ENCODE measurements around the gene SPDEF.

Gene SPDEF

DNA sequence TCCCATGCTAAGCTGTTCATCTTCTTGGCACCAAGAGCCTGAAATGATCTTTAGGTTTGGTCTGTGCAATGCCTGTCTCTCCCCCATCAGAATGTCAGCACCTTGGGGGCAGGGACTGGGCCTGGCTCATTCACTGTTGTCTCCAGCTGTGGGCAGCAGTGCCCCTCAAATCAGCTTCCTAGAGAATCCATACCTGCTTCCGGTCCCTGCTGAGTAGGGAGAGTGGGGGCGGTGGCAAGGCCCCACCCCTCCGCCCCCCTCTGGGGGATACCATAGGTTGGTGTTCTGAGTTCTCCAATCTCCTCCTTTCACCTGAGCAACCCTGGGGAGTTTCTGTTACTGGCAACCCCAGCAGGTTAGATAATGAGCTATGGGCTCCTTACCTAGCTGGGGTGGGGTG is 19.2 kb upstream of the SPDEF start:
- WGBS (ENCODE audit: insufficient coverage) = no CpG with 5 or more reads among the region's 3 CpGs
- CTCF ChIA-PET = interaction anchor here (0.8 to 1.4 kb wide), 4 partner anchors 10 to 115 kb away, joined by 3 to 5 read pairs (median 4); no protein-coding TSS in a partner anchor
- Histone ChIP-seq H3K4me3 (ENCODE audit: control insufficient read depth in 1 of 7, extremely low read depth in 1 of 7, insufficient read depth in 4 of 7, low read depth in 2 of 7, low read length in 6 of 7) (no peak overlapping the region), H3K9me3 (ENCODE audit: control extremely low read depth in 1 of 5, control insufficient read depth in 4 of 5, insufficient read depth in 2 of 5, low read depth in 1 of 5, low read length in 4 of 5) (no peaks in the 10 kb centered on the region), H3K27ac (ENCODE audit: insufficient read depth in 1 of 2, low read depth in 1 of 2, low read length in 2 of 2, poor library complexity in 1 of 2, severe bottlenecking in 2 of 2) (no peak overlapping the region), H3K27me3 (replicated peaks in 2 of 5; ENCODE audit: control insufficient read depth in 4 of 5, insufficient read depth in 5 of 5, low read length in 4 of 5) (no peaks in the 10 kb centered on the region), H3K4me1 (ENCODE audit: control extremely low read depth in 1 of 4, control insufficient read depth in 4 of 4, insufficient read depth in 4 of 4, low read length in 3 of 4) (no peaks in the 10 kb centered on the region), H3K36me3 (ENCODE audit: control insufficient read depth in 4 of 4, insufficient read depth in 4 of 4, low read length in 3 of 4) (no peaks in the 10 kb centered on the region)
- POLR2A ChIA-PET = no interaction called here
- no peak for DNase-seq

DNA sequence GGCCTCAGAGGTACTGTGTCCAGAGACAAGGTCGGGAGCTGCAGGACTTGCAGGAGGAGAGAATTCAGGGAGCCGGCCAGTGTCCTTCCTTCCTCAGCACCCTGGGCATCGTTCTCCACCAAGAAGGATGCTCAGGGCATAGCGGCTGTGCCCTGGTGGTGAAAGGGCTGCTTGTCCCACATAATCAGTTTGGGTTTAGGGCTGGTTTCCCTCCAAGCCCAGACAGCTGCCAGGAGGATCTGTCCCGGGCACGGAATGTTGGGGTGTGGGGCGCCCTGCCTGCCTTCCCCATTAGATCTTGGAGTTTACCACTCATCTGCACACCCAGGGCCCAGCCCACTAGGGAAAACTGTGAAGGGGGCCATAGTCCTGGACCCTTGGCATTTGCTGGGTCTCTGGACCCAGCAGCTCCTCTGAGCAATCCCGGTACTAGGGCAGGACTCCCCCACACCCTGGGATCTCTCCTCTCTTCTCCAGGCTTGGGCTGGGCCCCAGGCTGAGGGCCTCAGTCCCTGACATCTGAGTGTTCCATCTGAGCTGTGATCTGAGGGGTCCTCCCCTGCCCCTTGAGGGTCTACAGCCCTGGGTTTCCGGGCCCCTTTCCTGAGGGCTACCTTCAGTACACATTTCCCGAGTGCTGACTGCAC is 18.6 kb upstream of the SPDEF start:
- POLR2A ChIA-PET = no interaction called here
- CTCF ChIA-PET = interaction anchor here (0.8 to 1.4 kb wide), 3 partner anchors 10 to 115 kb away, joined by 3 to 5 read pairs (median 3); no protein-coding TSS in a partner anchor
- Histone ChIP-seq H3K36me3 (ENCODE audit: control insufficient read depth in 4 of 4, insufficient read depth in 4 of 4, low read length in 3 of 4) (no peaks in the 10 kb centered on the region), H3K9me3 (ENCODE audit: control extremely low read depth in 1 of 5, control insufficient read depth in 4 of 5, insufficient read depth in 2 of 5, low read depth in 1 of 5, low read length in 4 of 5) (no peaks in the 10 kb centered on the region), H3K4me1 (ENCODE audit: control extremely low read depth in 1 of 4, control insufficient read depth in 4 of 4, insufficient read depth in 4 of 4, low read length in 3 of 4) (no peaks in the 10 kb centered on the region), H3K27ac (ENCODE audit: insufficient read depth in 1 of 2, low read depth in 1 of 2, low read length in 2 of 2, poor library complexity in 1 of 2, severe bottlenecking in 2 of 2) (no peak overlapping the region), H3K4me3 (ENCODE audit: control insufficient read depth in 1 of 7, extremely low read depth in 1 of 7, insufficient read depth in 4 of 7, low read depth in 2 of 7, low read length in 6 of 7) (no peak overlapping the region), H3K27me3 (replicated peaks in 2 of 5; ENCODE audit: control insufficient read depth in 4 of 5, insufficient read depth in 5 of 5, low read length in 4 of 5) (no peaks in the 10 kb centered on the region)
- 98% methylated on average over 9 of the region's 10 CpGs for WGBS (ENCODE audit: insufficient coverage)
- DNase-seq = no peak

DNA sequence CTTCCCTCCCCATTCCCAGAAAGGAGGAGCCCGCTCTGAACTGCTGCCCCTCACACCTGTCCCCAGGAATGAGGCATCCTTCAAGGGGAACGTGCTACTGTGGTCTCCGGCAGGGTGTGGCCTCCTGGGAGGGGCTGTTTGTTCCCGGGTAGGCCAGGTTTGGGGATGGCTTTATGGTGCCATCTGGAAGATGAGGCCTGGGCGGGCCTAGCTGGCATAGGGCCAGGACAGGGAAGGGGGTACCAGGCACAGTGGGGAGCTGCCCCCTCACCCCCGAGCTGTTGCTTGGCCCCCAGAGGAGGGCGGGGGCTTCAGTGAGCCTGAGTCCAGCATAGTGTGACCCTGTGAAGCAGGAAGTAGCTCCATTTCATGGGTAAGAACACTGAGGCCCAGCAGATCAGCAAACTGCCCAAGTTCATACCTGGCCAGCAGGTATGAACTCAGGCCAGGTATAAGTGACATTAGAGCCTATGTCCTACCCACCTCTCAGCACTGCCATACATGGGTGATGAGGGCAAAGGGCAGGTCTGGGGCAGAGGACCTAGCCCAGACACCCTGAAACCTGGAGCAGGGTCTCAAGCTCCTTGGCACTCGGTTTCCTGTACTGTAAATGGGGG is 17.5 kb upstream of the SPDEF start:
- WGBS (ENCODE audit: insufficient coverage) = 88% methylated on average over 6 of the region's 8 CpGs
- no peak for DNase-seq
- ChIA-PET CTCF (interaction anchor here (1.0 to 1.3 kb wide), 2 partner anchors 10 to 11 kb away, joined by 3 read pairs; no protein-coding TSS in a partner anchor), POLR2A (interaction anchor here (0.6 kb wide), 1 partner anchor 84 kb away, joined by 3 read pairs; no protein-coding TSS in a partner anchor)
- Histone ChIP-seq H3K9me3 (ENCODE audit: control extremely low read depth in 1 of 5, control insufficient read depth in 4 of 5, insufficient read depth in 2 of 5, low read depth in 1 of 5, low read length in 4 of 5) (no peaks in the 10 kb centered on the region), H3K4me1 (ENCODE audit: control extremely low read depth in 1 of 4, control insufficient read depth in 4 of 4, insufficient read depth in 4 of 4, low read length in 3 of 4) (no peaks in the 10 kb centered on the region), H3K27ac (ENCODE audit: insufficient read depth in 1 of 2, low read depth in 1 of 2, low read length in 2 of 2, poor library complexity in 1 of 2, severe bottlenecking in 2 of 2) (no peak overlapping the region), H3K27me3 (replicated peaks in 2 of 5; ENCODE audit: control insufficient read depth in 4 of 5, insufficient read depth in 5 of 5, low read length in 4 of 5) (no peaks in the 10 kb centered on the region), H3K36me3 (ENCODE audit: control insufficient read depth in 4 of 4, insufficient read depth in 4 of 4, low read length in 3 of 4) (no peaks in the 10 kb centered on the region), H3K4me3 (ENCODE audit: control insufficient read depth in 1 of 7, extremely low read depth in 1 of 7, insufficient read depth in 4 of 7, low read depth in 2 of 7, low read length in 6 of 7) (no peak overlapping the region)

DNA sequence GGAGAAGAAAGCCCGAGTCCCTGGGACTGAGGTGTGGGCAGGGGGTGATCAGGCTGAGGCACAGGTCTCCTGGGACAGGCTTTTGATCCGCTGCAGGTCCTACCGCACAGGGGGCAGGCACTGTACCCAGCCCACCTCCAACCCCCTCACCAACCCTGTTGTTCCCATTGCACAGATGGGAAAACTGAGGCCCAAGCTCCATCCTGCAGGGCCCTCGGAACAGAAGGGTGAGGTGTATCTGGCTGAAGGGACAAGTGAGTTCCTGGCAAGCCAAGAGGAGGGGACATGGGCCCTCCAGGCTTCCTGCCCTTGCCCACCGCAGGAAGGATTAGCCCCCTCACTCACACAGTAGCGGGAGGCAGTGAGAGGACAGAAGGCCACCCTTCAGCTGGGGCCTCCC is 16.5 kb upstream of the SPDEF start:
- WGBS (ENCODE audit: insufficient coverage) = no CpG with 5 or more reads among the region's 6 CpGs
- H3K4me1 ChIP-seq (ENCODE audit: control extremely low read depth in 1 of 4, control insufficient read depth in 4 of 4, insufficient read depth in 4 of 4, low read length in 3 of 4) = no peaks in the 10 kb centered on the region
- no peaks in the 10 kb centered on the region for H3K9me3 ChIP-seq (ENCODE audit: control extremely low read depth in 1 of 5, control insufficient read depth in 4 of 5, insufficient read depth in 2 of 5, low read depth in 1 of 5, low read length in 4 of 5)
- H3K36me3 ChIP-seq (ENCODE audit: control insufficient read depth in 4 of 4, insufficient read depth in 4 of 4, low read length in 3 of 4) = no peaks in the 10 kb centered on the region
- H3K27ac ChIP-seq (ENCODE audit: insufficient read depth in 1 of 2, low read depth in 1 of 2, low read length in 2 of 2, poor library complexity in 1 of 2, severe bottlenecking in 2 of 2) = no peak overlapping the region
- H3K27me3 ChIP-seq (replicated peaks in 2 of 5; ENCODE audit: control insufficient read depth in 4 of 5, insufficient read depth in 5 of 5, low read length in 4 of 5) = no peaks in the 10 kb centered on the region
- DNase-seq = no peak
- ChIA-PET POLR2A (no interaction called here), CTCF (interaction anchor here (0.7 kb wide), 1 partner anchor 153 kb away, joined by 3 read pairs; no protein-coding TSS in a partner anchor)
- no peak overlapping the region for H3K4me3 ChIP-seq (ENCODE audit: control insufficient read depth in 1 of 7, extremely low read depth in 1 of 7, insufficient read depth in 4 of 7, low read depth in 2 of 7, low read length in 6 of 7)

DNA sequence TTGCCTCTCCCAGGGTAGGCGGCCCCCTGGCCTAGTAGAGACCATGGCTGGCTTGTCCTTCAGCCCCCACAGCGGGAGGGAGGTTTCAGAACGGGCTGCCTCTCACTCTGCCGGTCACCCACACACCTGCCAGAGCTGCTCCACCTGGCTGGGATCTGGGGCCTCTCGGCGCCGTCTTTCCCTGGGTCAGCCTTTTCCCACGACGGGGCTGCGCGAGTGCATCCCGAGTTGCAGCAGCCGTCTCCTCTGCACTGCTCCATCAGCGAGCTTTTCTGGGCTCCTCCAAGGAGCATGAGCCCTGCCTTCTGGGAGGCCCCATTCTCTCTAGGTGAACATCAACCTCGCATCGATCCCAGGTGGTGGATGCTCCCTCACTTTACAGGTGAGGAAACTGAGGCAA is 15.9 kb upstream of the SPDEF start:
- H3K36me3 ChIP-seq (ENCODE audit: control insufficient read depth in 4 of 4, insufficient read depth in 4 of 4, low read length in 3 of 4) = no peaks in the 10 kb centered on the region
- ChIA-PET CTCF (no interaction called here), POLR2A (no interaction called here)
- 90% methylated on average over 14 of the region's 16 CpGs for WGBS (ENCODE audit: insufficient coverage)
- no peak overlapping the region for H3K4me3 ChIP-seq (ENCODE audit: control insufficient read depth in 1 of 7, extremely low read depth in 1 of 7, insufficient read depth in 4 of 7, low read depth in 2 of 7, low read length in 6 of 7)
- no peak for DNase-seq
- no peaks in the 10 kb centered on the region for H3K9me3 ChIP-seq (ENCODE audit: control extremely low read depth in 1 of 5, control insufficient read depth in 4 of 5, insufficient read depth in 2 of 5, low read depth in 1 of 5, low read length in 4 of 5)
- no peaks in the 10 kb centered on the region for H3K27me3 ChIP-seq (replicated peaks in 2 of 5; ENCODE audit: control insufficient read depth in 4 of 5, insufficient read depth in 5 of 5, low read length in 4 of 5)
- no peak overlapping the region for H3K27ac ChIP-seq (ENCODE audit: insufficient read depth in 1 of 2, low read depth in 1 of 2, low read length in 2 of 2, poor library complexity in 1 of 2, severe bottlenecking in 2 of 2)
- no peaks in the 10 kb centered on the region for H3K4me1 ChIP-seq (ENCODE audit: control extremely low read depth in 1 of 4, control insufficient read depth in 4 of 4, insufficient read depth in 4 of 4, low read length in 3 of 4)

DNA sequence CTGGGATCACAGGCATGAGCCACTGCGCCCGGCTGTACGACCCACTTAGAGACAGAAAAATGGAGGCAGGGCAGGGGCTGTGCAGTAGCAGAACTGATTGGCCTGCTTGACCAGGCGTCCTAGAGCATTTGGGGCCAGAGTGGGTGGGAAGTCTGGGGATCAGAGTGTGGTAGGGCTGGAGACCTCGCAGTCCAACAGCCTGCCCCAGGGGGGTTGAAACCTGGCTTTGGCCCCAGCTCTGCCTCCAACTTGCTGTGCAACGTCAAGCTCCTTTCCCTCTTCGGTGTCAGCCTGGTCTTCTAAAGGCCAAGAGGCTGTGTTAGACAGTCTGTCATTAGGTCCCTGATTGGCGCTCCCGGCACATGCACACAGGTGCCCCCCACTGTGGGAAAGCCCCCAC is 15.3 kb upstream of the SPDEF start:
- Histone ChIP-seq H3K27ac (ENCODE audit: insufficient read depth in 1 of 2, low read depth in 1 of 2, low read length in 2 of 2, poor library complexity in 1 of 2, severe bottlenecking in 2 of 2) (no peak overlapping the region), H3K27me3 (replicated peaks in 2 of 5; ENCODE audit: control insufficient read depth in 4 of 5, insufficient read depth in 5 of 5, low read length in 4 of 5) (no peaks in the 10 kb centered on the region), H3K9me3 (ENCODE audit: control extremely low read depth in 1 of 5, control insufficient read depth in 4 of 5, insufficient read depth in 2 of 5, low read depth in 1 of 5, low read length in 4 of 5) (no peaks in the 10 kb centered on the region), H3K4me1 (ENCODE audit: control extremely low read depth in 1 of 4, control insufficient read depth in 4 of 4, insufficient read depth in 4 of 4, low read length in 3 of 4) (no peaks in the 10 kb centered on the region), H3K36me3 (ENCODE audit: control insufficient read depth in 4 of 4, insufficient read depth in 4 of 4, low read length in 3 of 4) (no peaks in the 10 kb centered on the region), H3K4me3 (ENCODE audit: control insufficient read depth in 1 of 7, extremely low read depth in 1 of 7, insufficient read depth in 4 of 7, low read depth in 2 of 7, low read length in 6 of 7) (no peak overlapping the region)
- no peak for DNase-seq
- WGBS (ENCODE audit: insufficient coverage) = 99% methylated on average over 9 of the region's 9 CpGs
- ChIA-PET POLR2A (no interaction called here), CTCF (interaction anchor here (0.6 kb wide), 1 partner anchor 26 kb away, joined by 3 read pairs; no protein-coding TSS in a partner anchor)

DNA sequence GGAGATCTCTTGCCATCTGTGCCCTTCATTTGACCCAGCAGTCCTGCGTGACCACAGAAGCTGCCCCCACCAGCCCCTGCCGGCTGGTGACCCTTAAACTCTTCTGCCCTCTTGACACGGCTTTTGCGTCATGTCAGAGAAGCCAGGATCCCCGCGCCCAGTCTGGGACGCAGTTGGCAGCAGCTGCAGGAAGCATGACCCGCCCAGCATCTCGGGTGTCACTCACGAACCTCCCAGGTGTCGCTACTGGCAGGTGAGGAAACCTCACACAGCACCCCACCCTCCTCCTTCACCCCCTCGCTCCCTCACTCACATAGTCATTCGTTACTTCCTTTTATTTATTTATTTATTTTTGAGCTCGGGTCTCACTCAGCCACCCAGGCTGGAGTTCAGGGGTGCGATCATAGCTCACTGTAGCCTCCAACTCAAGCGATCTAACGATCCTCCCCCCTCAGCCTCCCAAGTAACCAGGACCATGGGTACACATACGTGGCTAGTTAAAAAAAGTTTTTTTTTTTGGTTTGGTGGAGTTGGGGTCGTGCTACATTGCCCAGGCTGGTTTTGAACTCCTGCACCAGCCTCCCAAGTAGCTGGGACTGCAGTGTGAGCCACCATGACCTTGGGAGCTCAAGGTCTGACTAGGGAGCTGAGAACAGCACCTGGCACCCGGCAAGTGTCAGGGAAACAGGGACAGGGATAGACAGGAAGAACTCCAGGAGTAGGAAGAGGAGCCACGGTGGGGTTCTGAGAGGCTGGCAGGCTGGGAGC is 14.1 kb upstream of the SPDEF start:
- no peaks in the 10 kb centered on the region for H3K4me1 ChIP-seq (ENCODE audit: control extremely low read depth in 1 of 4, control insufficient read depth in 4 of 4, insufficient read depth in 4 of 4, low read length in 3 of 4)
- no peaks in the 10 kb centered on the region for H3K27me3 ChIP-seq (replicated peaks in 2 of 5; ENCODE audit: control insufficient read depth in 4 of 5, insufficient read depth in 5 of 5, low read length in 4 of 5)
- no peaks in the 10 kb centered on the region for H3K36me3 ChIP-seq (ENCODE audit: control insufficient read depth in 4 of 4, insufficient read depth in 4 of 4, low read length in 3 of 4)
- POLR2A ChIA-PET = no interaction called here
- H3K9me3 ChIP-seq (ENCODE audit: control extremely low read depth in 1 of 5, control insufficient read depth in 4 of 5, insufficient read depth in 2 of 5, low read depth in 1 of 5, low read length in 4 of 5) = no peaks in the 10 kb centered on the region
- no peak overlapping the region for H3K27ac ChIP-seq (ENCODE audit: insufficient read depth in 1 of 2, low read depth in 1 of 2, low read length in 2 of 2, poor library complexity in 1 of 2, severe bottlenecking in 2 of 2)
- 93% methylated on average over 17 of the region's 21 CpGs for WGBS (ENCODE audit: insufficient coverage)
- no peak for DNase-seq
- no peak overlapping the region for H3K4me3 ChIP-seq (ENCODE audit: control insufficient read depth in 1 of 7, extremely low read depth in 1 of 7, insufficient read depth in 4 of 7, low read depth in 2 of 7, low read length in 6 of 7)
- CTCF ChIA-PET = interaction anchor here (0.5 kb wide), 1 partner anchor 1223 kb away, joined by 3 read pairs; no protein-coding TSS in a partner anchor

All from common myeloid progenitor, CD34-positive (primary cell).